Nephron progenitor cell (in vitro differentiated cells): ENCODE data around the gene TBC1D1.

Source experiments
- DNase-seq: peaks from one replicate; pipeline ENCODE4 v3.0.0; 2021
- H3K27ac Mint-ChIP-seq: 2 replicates; pipeline ENCODE4 v1.8.0; 2021; ENCODE audit warnings: mild to moderate bottlenecking, moderate library complexity, mixed read lengths
- H3K27me3 Mint-ChIP-seq: 2 replicates; pipeline ENCODE4 v1.8.0; 2021; ENCODE audit warnings: mild to moderate bottlenecking, low read depth, mixed read lengths; ENCODE audit not compliant: poor library complexity
- H3K36me3 Mint-ChIP-seq: 2 replicates; pipeline ENCODE4 v1.8.0; 2021; ENCODE audit warnings: low read depth, mixed read lengths
- H3K4me1 Mint-ChIP-seq: 2 replicates; pipeline ENCODE4 v1.8.0; 2021; ENCODE audit warnings: mixed read lengths
- H3K4me3 Mint-ChIP-seq: 2 replicates; pipeline ENCODE4 v1.8.0; 2021; ENCODE audit warnings: mild to moderate bottlenecking, moderate library complexity, mixed read lengths
- H3K9me3 Mint-ChIP-seq: 2 replicates; pipeline ENCODE4 v1.8.0; 2021; ENCODE audit warnings: mild to moderate bottlenecking, moderate library complexity, mixed read lengths
- CTCF ChIP-seq: fragments of 200-600 bp; sonication (generic); IDR thresholded peaks from 2 replicates; pipeline ENCODE4 v1.5.0; 2021; ENCODE audit warnings: antibody characterized with exemption

TBC1D1 gene

DNA sequence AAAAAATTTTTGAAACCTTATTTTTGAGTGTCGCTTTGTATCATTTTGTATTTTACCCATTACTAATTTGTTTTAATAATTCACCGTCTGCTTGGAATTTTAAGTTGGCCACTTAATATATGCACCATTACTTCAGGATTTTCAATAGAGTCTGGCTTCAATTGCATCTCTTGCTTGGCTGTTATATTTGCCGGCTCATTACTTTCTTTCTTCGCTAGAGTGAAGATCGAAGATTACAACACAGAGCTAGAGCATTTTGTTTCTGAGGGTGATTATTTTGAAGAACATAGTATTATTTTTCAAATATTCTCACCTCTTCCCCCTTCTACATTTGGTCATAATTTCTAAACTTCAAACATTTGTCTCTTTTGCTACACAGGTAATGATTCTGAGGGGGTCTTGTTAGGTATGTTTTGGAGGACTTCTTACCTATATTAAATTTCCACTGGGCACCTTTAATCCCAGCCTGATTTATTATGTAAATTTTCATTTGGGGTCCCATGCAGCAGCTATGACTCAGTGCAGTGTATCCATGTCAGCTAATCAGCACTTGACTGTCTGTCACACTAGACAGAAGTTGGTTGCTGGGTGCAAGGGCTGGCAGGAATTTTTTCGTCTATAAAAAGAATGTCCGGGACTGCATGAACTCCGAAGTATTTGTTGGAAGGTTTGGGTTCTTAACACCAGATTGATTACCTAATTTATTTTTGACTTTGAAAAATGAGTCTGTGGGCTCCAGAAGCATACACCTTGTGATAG is 18.6 kb downstream of the TBC1D1 start:
- H3K9me3 Mint-ChIP-seq: no peaks in the 10 kb centered on the region
- H3K27ac Mint-ChIP-seq: no peak overlapping the region
- H3K4me3 Mint-ChIP-seq: no peak overlapping the region
- H3K27me3 Mint-ChIP-seq: no peaks in the 10 kb centered on the region
- no peak for TF ChIP-seq CTCF
- H3K36me3 Mint-ChIP-seq: no peaks in the 10 kb centered on the region
- DNase-seq: no peak
- H3K4me1 Mint-ChIP-seq: peaks cover 4% of the 10 kb centered on the region

GRCh38 chr4:37910091-37910486 is 19.2 kb downstream of the TBC1D1 start:
- H3K27ac Mint-ChIP-seq: no peak overlapping the region
- TF ChIP-seq CTCF: no peak
- no peaks in the 10 kb centered on the region for H3K9me3 Mint-ChIP-seq
- no peaks in the 10 kb centered on the region for H3K36me3 Mint-ChIP-seq
- H3K4me1 Mint-ChIP-seq: peaks cover 4% of the 10 kb centered on the region
- no peak overlapping the region for H3K4me3 Mint-ChIP-seq
- DNase-seq: no peak
- H3K27me3 Mint-ChIP-seq: no peaks in the 10 kb centered on the region

GRCh38 chr4:37914539-37914938 is 23.7 kb downstream of the TBC1D1 start:
- Mint-ChIP-seq H3K4me3 (no peak overlapping the region), H3K4me1 (no peaks in the 10 kb centered on the region), H3K27me3 (no peaks in the 10 kb centered on the region), H3K27ac (no peak overlapping the region), H3K9me3 (no peaks in the 10 kb centered on the region), H3K36me3 (no peaks in the 10 kb centered on the region)
- DNase-seq: no peak
- no peak for TF ChIP-seq CTCF

- no peak for TF ChIP-seq CTCF
- Mint-ChIP-seq H3K9me3 (no peaks in the 10 kb centered on the region), H3K4me3 (no peak overlapping the region), H3K36me3 (no peaks in the 10 kb centered on the region), H3K27me3 (no peaks in the 10 kb centered on the region), H3K4me1 (no peaks in the 10 kb centered on the region), H3K27ac (no peak overlapping the region)
- DNase-seq: no peak
These were observed 26.5 kb downstream of the TBC1D1 start for GRCh38 chr4:37917388-37917787.

GRCh38 chr4:37918653-37919052 is 27.8 kb downstream of the TBC1D1 start:
- Mint-ChIP-seq H3K9me3 (no peaks in the 10 kb centered on the region), H3K36me3 (no peaks in the 10 kb centered on the region), H3K27me3 (no peaks in the 10 kb centered on the region)

More at GRCh38 chr4:37918653-37919052, 27.8 kb downstream of the TBC1D1 start:
- Mint-ChIP-seq H3K4me1 (no peaks in the 10 kb centered on the region), H3K27ac (no peak overlapping the region), H3K4me3 (no peak overlapping the region)
- no peak for DNase-seq
- no peak for TF ChIP-seq CTCF
